DMS153 (cell line): ENCODE data around the gene PTPN3.
"Not testable (repeated sequence)": the region's sequence is repeated elsewhere in the genome, so short reads cannot be mapped to it uniquely, and the experiment has no call there.

Experiments
- DNase-seq: peaks from one replicate; lab custom pipeline; 2025; lab: John Stamatoyannopoulos, UW

The PTPN3 gene

GRCh38 chr9:109346904-109347303, 151.2 kb downstream of the PTPN3 start:
- no peak for DNase-seq

DNA sequence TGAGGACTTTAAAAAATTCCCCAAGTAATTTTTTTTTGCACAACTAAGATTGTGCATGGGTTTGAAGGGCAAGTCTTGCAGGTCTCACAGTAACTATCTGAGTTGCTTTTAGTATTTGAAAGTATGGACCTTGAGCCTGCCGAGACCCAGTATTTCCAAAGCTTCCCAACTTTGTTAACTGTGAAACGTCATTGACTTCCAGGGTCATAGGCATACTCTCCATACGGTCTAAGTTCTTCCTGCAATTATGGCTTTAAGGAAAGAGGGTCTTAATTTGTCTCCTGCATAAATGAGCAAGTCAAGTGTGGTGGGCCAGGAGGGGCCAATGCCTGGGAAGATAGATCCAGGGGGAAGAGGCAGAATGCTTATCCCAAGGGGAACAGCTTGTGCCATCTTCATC, 153.2 kb downstream of the PTPN3 start:
- no peak for DNase-seq

GRCh38 chr9:109342878-109343277, 155.2 kb downstream of the PTPN3 start:
- DNase-seq: peak; percentile 52

DNA sequence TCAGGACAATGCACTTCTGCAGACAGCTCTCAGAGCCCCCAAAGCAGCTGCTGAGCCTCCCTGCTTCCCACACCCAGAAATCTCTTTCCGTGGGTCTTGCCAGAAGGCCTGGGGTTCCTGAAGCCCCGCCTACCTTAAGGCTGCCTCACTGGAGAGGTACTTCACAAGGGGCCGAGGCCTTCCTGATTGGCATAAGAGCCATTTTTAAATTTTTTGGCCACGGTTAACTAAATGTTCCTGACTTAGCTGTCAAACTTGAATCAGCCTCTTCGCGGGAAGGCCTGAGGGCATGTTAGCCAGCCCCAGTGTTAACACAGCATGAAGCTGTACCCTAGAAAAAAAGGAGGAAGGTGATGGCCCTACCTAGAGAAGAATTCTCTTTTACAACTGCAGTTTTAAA, 156.5 kb downstream of the PTPN3 start:
- DNase-seq: no peak

GRCh38 chr9:109340979-109341378, 157.1 kb downstream of the PTPN3 start:
- DNase-seq: not testable (repeated sequence)

- DNase-seq: no peak
Measured at GRCh38 chr9:109336409-109336808, 161.7 kb downstream of the PTPN3 start.

GRCh38 chr9:109335929-109336328, 162.2 kb downstream of the PTPN3 start:
- DNase-seq: no peak

DNA sequence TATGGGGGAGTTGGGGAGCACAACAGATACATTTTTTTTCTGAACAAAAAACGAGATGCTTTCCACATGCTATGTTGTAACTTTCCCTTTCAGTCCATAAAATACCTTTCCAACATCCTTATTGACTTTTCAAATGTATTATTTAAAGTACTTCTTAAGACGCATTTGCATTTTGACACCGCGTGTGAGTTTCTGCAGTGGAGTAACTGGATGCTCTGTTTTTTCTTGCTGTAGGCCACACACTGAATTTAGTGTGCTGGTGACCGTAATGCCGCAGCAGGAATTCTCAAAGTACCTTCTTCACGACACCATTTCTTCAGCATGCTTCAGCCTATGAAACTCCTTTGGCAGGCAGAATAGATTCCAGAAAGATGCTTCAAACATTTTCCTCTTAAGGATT, 163.0 kb downstream of the PTPN3 start:
- no peak for DNase-seq

DNA sequence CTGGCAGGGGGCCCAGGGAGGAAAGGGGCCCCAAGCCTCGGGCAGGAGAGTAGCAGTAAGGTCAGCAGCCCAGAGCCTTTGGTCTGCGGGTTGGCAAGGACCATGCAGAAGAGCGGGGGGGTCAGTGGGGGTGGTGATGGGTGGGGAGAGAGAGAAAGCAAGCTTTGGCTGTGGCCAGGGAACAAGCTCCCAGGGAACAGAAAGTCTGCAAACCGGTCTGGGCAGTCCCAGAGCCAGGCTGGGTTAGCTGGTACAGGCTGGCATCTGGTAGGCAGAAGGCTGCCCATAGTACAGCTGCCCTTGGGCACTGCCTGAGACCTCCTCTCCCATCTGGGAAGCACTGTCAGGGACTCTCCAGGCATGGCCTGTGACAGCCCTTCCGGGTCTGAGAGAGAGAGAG, 166.8 kb downstream of the PTPN3 start:
- peak; percentile 75 for DNase-seq

DNA sequence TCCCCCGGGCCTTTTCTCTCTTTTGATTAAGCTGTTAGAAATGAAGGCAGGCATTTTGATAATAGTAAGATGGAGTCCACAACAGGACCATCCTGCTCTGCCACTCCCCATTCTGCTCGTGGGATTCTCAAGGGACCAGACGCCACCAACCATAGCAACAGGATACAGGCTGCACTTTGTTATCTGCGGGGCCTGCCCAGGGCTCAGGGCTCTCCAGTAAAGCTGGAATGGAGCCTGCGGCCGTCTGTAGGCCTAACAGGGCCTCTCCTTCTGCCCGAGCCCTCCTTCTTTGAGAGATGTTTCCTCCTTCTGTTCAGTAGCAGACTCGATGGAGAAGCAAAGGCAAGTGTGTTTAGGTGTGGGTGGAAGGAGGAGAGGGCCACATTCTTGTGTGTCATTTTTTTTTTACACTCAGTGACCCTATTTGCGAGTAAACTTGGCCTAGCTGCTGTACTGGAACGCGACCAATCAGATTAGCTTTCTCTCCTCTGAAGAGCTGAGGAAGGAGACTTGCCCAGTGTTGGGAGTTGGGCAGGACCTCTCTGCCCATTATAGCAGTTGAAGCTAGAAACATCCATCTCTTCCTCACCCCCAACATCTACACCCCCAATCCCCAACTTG, 168.4 kb downstream of the PTPN3 start:
- DNase-seq: peak; percentile 82

DNA sequence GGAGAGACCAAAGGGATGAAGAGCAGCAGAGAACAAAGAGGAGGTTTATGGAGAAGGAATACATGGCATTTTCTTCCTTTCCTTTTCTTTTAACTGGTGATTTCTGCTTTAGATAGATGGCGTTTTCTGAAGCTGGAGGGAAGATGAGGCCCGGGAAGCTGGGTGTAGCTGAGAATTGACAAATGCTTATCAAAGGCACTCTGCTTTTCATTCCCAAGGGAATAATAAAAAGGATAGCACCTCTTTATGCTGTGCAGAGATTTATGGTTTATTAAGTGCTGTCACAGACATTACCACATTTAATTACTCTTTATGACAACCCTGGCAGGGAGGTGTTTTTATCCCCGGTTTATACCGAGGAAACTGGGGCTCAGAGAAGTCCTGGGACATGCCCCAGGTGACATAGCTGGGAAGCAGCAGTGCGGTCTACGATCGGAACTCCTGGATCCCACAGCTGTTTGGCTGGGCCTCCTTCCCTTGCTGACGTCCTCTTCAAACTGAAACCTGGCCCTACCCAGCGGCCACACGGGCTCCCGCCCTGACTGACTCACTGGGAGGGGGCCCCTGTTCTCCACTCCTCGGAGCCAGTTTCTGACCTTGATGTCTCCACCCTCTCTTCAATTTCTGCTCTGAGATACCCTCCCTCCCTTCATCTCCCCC, 169.0 kb downstream of the PTPN3 start:
- peak; percentile 90 for DNase-seq
